ENCODE results near the gene CDKN1C. TPM values are rescaled to one million over a fixed set of nuclear protein-coding genes. Genes with fewer than 3 reads are reported as not detected.

CDKN1C gene
- total RNA-seq, 1 donor from 2014 or later, result 27.7 TPM

- TF ChIP-seq CTCF (conservative IDR thresholded peaks at IDR 0.05; ENCODE audit: low read depth, low read length), result no peak
- DNase-seq (ENCODE audit: low read depth), result no peak
- peak overlapping the region; percentile 84 for H3K4me3 ChIP-seq (ENCODE audit: low read depth, low read length)
These were observed 41.7 kb upstream of the CDKN1C start for GRCh38 chr11:2927121-2927800.

DNA sequence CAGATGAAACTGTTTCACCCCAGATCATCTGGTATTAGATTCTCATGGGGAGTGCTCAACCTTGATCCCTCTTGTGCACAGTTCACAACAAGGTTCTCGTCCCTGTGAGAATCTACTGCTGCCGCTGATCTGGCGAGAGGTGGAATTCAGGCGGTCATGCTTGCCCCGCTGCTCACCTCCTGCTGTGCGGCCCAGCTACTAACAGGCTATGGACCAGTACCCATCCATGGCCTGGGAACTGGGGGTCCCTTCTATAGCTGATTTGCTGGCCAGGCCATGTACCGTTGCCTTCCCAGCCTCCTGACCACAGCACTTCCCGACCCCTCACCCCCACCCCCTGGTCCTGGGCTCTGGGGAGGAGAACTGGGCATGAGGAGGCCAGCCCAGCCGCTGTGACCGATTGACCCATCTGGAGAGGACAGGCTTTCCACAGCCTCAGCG, 41.1 kb upstream of the CDKN1C start:
- DNase-seq (ENCODE audit: low read depth), result no peak
- no peak overlapping the region for H3K4me3 ChIP-seq (ENCODE audit: low read depth, low read length)
- TF ChIP-seq CTCF (conservative IDR thresholded peaks at IDR 0.05; ENCODE audit: low read depth, low read length), result no peak

- TF ChIP-seq CTCF (conservative IDR thresholded peaks at IDR 0.05; ENCODE audit: low read depth, low read length), result no peak
- DNase-seq (ENCODE audit: low read depth), result no peak
- H3K4me3 ChIP-seq (ENCODE audit: low read depth, low read length), result no peak overlapping the region
These were observed 39.5 kb upstream of the CDKN1C start for GRCh38 chr11:2924821-2925675.

GRCh38 chr11:2924381-2924780, 38.8 kb upstream of the CDKN1C start:
- no peak overlapping the region for H3K4me3 ChIP-seq (ENCODE audit: low read depth, low read length)
- no peak for TF ChIP-seq CTCF (conservative IDR thresholded peaks at IDR 0.05; ENCODE audit: low read depth, low read length)
- DNase-seq (ENCODE audit: low read depth), result no peak

DNA sequence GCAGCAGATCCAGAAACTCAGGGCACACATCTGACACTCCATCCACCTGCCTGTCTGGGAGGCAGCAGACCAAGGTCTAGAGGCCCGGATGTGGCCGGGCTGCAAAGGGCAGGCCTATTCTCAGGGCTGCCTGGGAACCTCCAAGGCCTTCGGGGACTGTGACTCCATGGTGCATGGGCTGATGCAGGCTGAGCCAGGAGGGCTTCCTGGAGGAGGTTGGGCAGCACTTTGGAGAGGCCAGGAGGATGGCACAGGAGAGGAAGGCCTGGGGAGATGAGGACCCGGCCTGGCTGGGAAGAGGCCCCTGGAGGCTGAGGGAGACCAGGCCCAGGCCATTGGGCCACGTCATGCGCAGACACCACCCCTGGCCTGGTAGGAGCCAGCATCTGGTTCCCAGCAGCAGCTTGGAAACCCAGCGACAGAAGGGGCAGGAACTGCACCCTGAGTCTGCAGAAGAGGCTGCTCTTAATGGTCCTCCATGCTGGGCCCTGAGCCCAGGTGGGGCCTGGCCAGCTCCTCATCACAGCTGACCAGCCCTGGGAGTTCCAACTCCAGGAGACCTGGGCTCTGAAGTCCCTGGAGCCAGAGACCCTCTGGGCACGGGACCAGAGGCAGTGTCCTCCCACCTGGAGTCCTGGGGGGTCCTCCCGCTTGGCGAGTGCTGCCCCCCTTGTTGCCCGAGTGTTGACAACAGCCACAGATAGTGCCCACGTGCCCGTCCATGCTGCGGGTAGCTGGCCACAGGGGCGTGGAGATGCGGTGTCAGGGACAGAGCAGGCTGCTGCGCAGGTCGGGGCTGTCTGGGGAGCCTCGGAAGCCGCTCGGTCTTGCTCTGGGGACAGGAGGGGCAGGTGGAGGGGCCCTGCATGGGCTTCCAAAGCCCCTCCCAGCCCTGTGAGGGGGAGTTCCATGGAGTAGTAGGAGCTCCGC, 38.1 kb upstream of the CDKN1C start:
- no peak for DNase-seq (ENCODE audit: low read depth)
- no peak overlapping the region for H3K4me3 ChIP-seq (ENCODE audit: low read depth, low read length)
- no peak for TF ChIP-seq CTCF (conservative IDR thresholded peaks at IDR 0.05; ENCODE audit: low read depth, low read length)

DNA sequence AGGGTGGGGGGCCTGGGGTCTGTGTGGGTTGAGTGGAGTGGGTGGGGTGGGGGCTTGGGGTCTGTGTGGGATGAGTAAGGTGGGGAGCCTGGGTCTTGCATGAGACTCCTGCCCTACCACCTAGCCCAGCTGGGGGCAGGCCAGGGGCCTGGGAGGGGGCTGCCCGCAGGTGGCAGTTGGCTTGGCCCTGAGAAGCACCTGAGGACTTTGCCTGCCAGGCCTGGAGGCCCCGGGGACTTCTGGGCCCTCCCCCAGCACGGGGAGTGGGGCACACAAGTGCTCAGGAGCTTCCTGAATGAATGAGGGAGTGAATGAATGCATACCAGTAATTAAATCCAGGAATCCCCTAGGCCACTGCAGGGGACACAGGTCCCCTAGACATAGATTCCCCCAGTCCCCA, 37.1 kb upstream of the CDKN1C start:
- DNase-seq (ENCODE audit: low read depth), result no peak
- no peak overlapping the region for H3K4me3 ChIP-seq (ENCODE audit: low read depth, low read length)
- TF ChIP-seq CTCF (conservative IDR thresholded peaks at IDR 0.05; ENCODE audit: low read depth, low read length), result no peak

All from epithelial cell of proximal tubule (primary cell).